Endothelial cell of umbilical vein (primary cell): ENCODE measurements around the gene N4BP2. TPM values are rescaled to one million over a fixed set of nuclear protein-coding genes. Genes with fewer than 3 reads are reported as not detected.

Experiments used
- BruUV-seq: library from RNA; stranded (reverse); fragments of 400-500 nt; replicated peaks from 2 replicates; lab custom pipeline; 2021; lab: Mats Ljungman, UMichigan
- CTCF ChIA-PET: fragments of 300-600, 350-600 bp; sonication (Branson Sonifier 250); formaldehyde crosslinking; loops from one replicate; lab custom pipeline; 2021; ENCODE audit warnings: antibody characterized with exemption, inconsistent platforms; lab: Charles Lee
- POLR2A ChIA-PET: fragments of 300-600, 350-600 bp; sonication (Branson Sonifier 250); formaldehyde crosslinking; loops from one replicate; lab custom pipeline; 2021; ENCODE audit warnings: antibody characterized with exemption, inconsistent platforms; lab: Charles Lee
- DNase-seq: peaks from one replicate; pipeline ENCODE4 v3.0.0-alpha.2; 2011; ENCODE audit warnings: low read depth, low spot score
- FAIRE-seq: peaks from 2 replicates; lab custom pipeline; 2011; peaks lifted over from hg19 to GRCh38; lab: Jason Lieb, UNC
- H2AFZ ChIP-seq: 2 replicates; pipeline ENCODE4 v1.6.0; 2012; ENCODE audit warnings: low read depth, low read length, control low read depth, inconsistent platforms
- H3K27ac ChIP-seq: 2 replicates; pipeline ENCODE4 v1.5.1; 2011; ENCODE audit warnings: low read depth, mild to moderate bottlenecking, control low read depth, low read length, moderate library complexity; ENCODE audit not compliant: insufficient read depth
- H3K27me3 ChIP-seq, 2 experiments: 2 replicates each; pipeline versions ENCODE4 v1.6.0 to v1.6.1; 2011; ENCODE audit warnings: low read length in 2 of 2, mixed read lengths in 1 of 2; ENCODE audit not compliant: control insufficient read depth in 2 of 2, insufficient read depth in 2 of 2
- H3K36me3 ChIP-seq, 2 experiments: 2 replicates in 1 of 2; 3 replicates in 1 of 2; pipeline ENCODE4 v1.5.1; 2011; ENCODE audit warnings: low read length in 2 of 2, mild to moderate bottlenecking in 1 of 2, moderate library complexity in 1 of 2; ENCODE audit not compliant: control insufficient read depth in 2 of 2, insufficient read depth in 2 of 2; ENCODE audit errors: extremely low read depth in 1 of 2
- H3K4me1 ChIP-seq: 3 replicates; pipeline ENCODE4 v1.5.1; 2011; ENCODE audit warnings: mild to moderate bottlenecking, low read length; ENCODE audit not compliant: control insufficient read depth, insufficient read depth; ENCODE audit errors: extremely low read depth
- H3K4me2 ChIP-seq: 2 replicates; pipeline ENCODE4 v1.6.1; 2011; ENCODE audit warnings: low read length, control low read depth, mixed read lengths; ENCODE audit not compliant: insufficient read depth
- H3K4me3 ChIP-seq, 3 experiments: fragments of 200-600 bp in 1 of 3; sonication (generic), shearing (Covaris generic) in 1 of 3; replicated peaks in 1 of 3; 2 replicates each; pipeline ENCODE4 v1.5.1; 2011 to 2016; ENCODE audit warnings: control low read depth in 3 of 3, low read length in 3 of 3, mild to moderate bottlenecking in 2 of 3, inconsistent platforms in 1 of 3, low read depth in 1 of 3, moderate library complexity in 1 of 3; ENCODE audit not compliant: insufficient read depth in 1 of 3
- H3K79me2 ChIP-seq: 2 replicates; pipeline ENCODE4 v1.6.0; 2012; ENCODE audit warnings: low read length, inconsistent platforms; ENCODE audit not compliant: control insufficient read depth, insufficient read depth
- H3K9ac ChIP-seq: replicated peaks from 2 replicates; pipeline ENCODE3; 2011; ENCODE audit warnings: low read length, control low read depth; ENCODE audit not compliant: insufficient read depth; ENCODE audit errors: extremely low read depth
- H3K9me1 ChIP-seq: replicated peaks from 3 replicates; pipeline ENCODE4 v1.6.0; 2011; ENCODE audit warnings: mild to moderate bottlenecking, low read length; ENCODE audit not compliant: control insufficient read depth, insufficient read depth; ENCODE audit errors: extremely low read depth
- H3K9me3 ChIP-seq: replicated peaks from 2 replicates; pipeline ENCODE4 v1.5.1; 2012; ENCODE audit warnings: low read length, inconsistent platforms; ENCODE audit not compliant: control insufficient read depth, insufficient read depth
- H4K20me1 ChIP-seq: replicated peaks from 2 replicates; pipeline ENCODE3; 2011; ENCODE audit warnings: mild to moderate bottlenecking, low read length; ENCODE audit not compliant: control insufficient read depth, insufficient read depth; ENCODE audit errors: extremely low read depth
- EZH2 ChIP-seq: IDR thresholded peaks from 2 replicates; pipeline ENCODE4 v1.6.1; 2012; ENCODE audit warnings: borderline replicate concordance, low read depth, mild to moderate bottlenecking, moderate library complexity, low read length, inconsistent platforms; ENCODE audit not compliant: severe bottlenecking
- FOS ChIP-seq: IDR thresholded peaks from 2 replicates; pipeline ENCODE4 v1.6.1; 2011; ENCODE audit warnings: mild to moderate bottlenecking, low read length, moderate library complexity, borderline replicate concordance; ENCODE audit not compliant: insufficient read depth
- GATA2 ChIP-seq: IDR thresholded peaks from 2 replicates; pipeline ENCODE4 v1.7.0; 2011; ENCODE audit warnings: low read depth, mild to moderate bottlenecking, moderate library complexity, mixed read lengths, low read length; ENCODE audit not compliant: insufficient read length, insufficient read depth
- JUN ChIP-seq: IDR thresholded peaks from 2 replicates; pipeline ENCODE4 v1.6.1; 2011; ENCODE audit warnings: borderline replicate concordance, low read depth; ENCODE audit not compliant: insufficient read length, insufficient read depth
- MYC ChIP-seq: IDR thresholded peaks from one replicate; pipeline ENCODE4 v1.6.1; 2011; ENCODE audit warnings: mild to moderate bottlenecking, low read depth, low read length
- POLR2A ChIP-seq: IDR thresholded peaks from 2 replicates; pipeline ENCODE4 v1.6.1; 2012; ENCODE audit warnings: low read depth, mild to moderate bottlenecking, control low read depth, low read length
- POLR2AphosphoS5 ChIP-seq: IDR thresholded peaks from 2 replicates; pipeline ENCODE4 v1.6.1; 2012; ENCODE audit warnings: low read depth, mild to moderate bottlenecking, control low read depth, low read length, moderate library complexity; ENCODE audit not compliant: insufficient read depth
- dilution Hi-C: fragments of 300-500 bp; cut with MboI; formaldehyde crosslinking; loops from one replicate; pipeline ENCODE4 v1.15.0; 2019; ENCODE audit warnings: low sequenced_read_pairs; ENCODE audit not compliant: extremely low pct_ligation_motif_present
- intact Hi-C: fragments of 100-400 bp; cut with micrococcal nuclease; formaldehyde crosslinking; loops from one replicate; pipeline ENCODE4 v1.10.0; 2022
- polyA plus RNA-seq, 4 experiments: library from polyadenylated mRNA; depleted of rRNA in 3 of 4; stranded (reverse) in 3 of 4; unstranded in 1 of 4; fragments of >200 nt; gene quantifications; 2 replicates each; pipeline versions ENCODE4 v1.2.1 to v1.2.3, GENCODE V29; 2011 to 2012; ENCODE audit warnings: missing spikeins in 1 of 4
- total RNA-seq: library from RNA; stranded (reverse); gene quantifications from 2 replicates; pipeline ENCODE4 v1.2.3, GENCODE V29; 2021
- TF ChIP-seq, protein P1 (sequence below): IDR thresholded peaks from 2 replicates; pipeline ENCODE4 v1.6.1; 2011; ENCODE audit not compliant: insufficient read depth, insufficient read length

N4BP2 gene
- total and polyA plus RNA-seq, 2 donors (not counting 3 experiments of a cell fraction or from before 2014, with no cell fraction given), result 0.87 to 6.9 TPM

DNA sequence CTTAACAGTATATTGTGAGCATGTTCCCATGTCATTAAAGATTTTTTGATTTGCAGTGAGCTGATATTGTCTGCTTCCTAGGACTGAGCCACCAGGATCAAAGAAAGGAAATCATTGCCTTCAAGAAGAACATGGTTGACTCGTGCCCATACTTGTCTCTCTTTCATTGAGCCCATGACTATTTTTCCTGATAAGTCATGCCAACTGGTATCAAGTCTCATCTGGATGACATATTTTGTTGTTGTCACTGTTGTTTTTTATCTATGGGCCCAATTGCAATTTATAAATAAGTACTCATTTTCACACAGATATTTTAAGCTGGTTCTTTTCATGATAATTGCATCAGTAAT lies 130.0 kb downstream of the N4BP2 start:
- no peak overlapping the region for H3K27ac ChIP-seq

DNA sequence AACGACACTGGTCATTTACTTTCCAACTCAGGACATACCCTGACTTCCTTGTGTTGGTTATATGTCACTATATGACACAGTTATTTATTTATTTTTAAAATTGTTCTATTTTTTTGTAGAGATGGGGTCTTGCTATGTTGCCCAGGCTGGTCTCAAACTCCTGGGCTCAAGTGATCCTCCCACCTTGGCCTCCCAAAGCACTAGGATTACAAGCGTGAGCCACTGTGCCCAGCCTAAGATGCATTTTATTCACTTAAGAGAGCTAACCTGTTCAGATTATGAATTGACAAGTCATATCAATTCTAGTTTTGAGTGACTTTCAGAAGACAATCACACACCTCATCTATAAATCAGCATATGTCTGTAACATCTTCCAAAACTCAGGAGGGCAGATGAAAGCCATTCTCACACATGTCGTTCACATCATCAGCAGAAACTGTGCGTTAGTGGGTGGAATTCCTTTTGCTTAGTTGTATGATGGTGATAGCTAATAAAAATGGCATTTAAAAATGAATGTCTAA lies 130.8 kb downstream of the N4BP2 start:
- no peak overlapping the region for H3K27ac ChIP-seq
- TF ChIP-seq, protein P1, sequence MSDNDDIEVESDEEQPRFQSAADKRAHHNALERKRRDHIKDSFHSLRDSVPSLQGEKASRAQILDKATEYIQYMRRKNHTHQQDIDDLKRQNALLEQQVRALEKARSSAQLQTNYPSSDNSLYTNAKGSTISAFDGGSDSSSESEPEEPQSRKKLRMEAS, result no peak
- TF ChIP-seq EZH2 (no peak), JUN (no peak), MYC (no peak), GATA2 (no peak), POLR2A (no peak), FOS (no peak), POLR2AphosphoS5 (no peak)
- H3K9me3 ChIP-seq, result no peaks in the 10 kb centered on the region
- no peaks in the 10 kb centered on the region for H3K79me2 ChIP-seq
- FAIRE-seq (no peak), DNase-seq (no peak)
- POLR2A ChIA-PET, result interaction anchor here (0.5 kb wide), 1 partner anchor 244 kb away, joined by 4 read pairs; no protein-coding TSS in a partner anchor
- H3K4me1 ChIP-seq, result no peaks in the 10 kb centered on the region
- intact Hi-C loops (no loop called here), dilution Hi-C loops (no loop called here)
- no peaks in the 10 kb centered on the region for H3K27me3 ChIP-seq
- no peak overlapping the region for H2AFZ ChIP-seq
- H3K4me2 ChIP-seq, result no peak overlapping the region
- BruUV-seq, result no TSS peak
- no peaks in the 10 kb centered on the region for H3K9me1 ChIP-seq
- CTCF ChIA-PET, result interaction anchor here (0.7 to 1.3 kb wide), 3 partner anchors 11 to 130 kb away, joined by 3 to 4 read pairs (median 3); no protein-coding TSS in a partner anchor
- no peaks in the 10 kb centered on the region for H4K20me1 ChIP-seq
- H3K36me3 ChIP-seq, result no peaks in the 10 kb centered on the region
- no peak overlapping the region for H3K9ac ChIP-seq
- H3K4me3 ChIP-seq, result no peak overlapping the region

More for the DNA sequence above, 130.0 kb downstream of the N4BP2 start:
- intact Hi-C loops (no loop called here), dilution Hi-C loops (no loop called here)
- H3K27me3 ChIP-seq, result no peaks in the 10 kb centered on the region
- no peaks in the 10 kb centered on the region for H3K9me3 ChIP-seq
- H3K4me3 ChIP-seq, result no peak overlapping the region
- no peaks in the 10 kb centered on the region for H3K9me1 ChIP-seq
- H3K4me2 ChIP-seq, result no peak overlapping the region
- FAIRE-seq (no peak), DNase-seq (no peak)
- ChIA-PET CTCF (interaction anchor here (0.7 to 1.5 kb wide), 4 partner anchors 8 to 131 kb away, joined by 3 to 4 read pairs (median 3); no protein-coding TSS in a partner anchor), POLR2A (no interaction called here)
- H3K36me3 ChIP-seq, result no peaks in the 10 kb centered on the region
- no peaks in the 10 kb centered on the region for H3K4me1 ChIP-seq
- H3K79me2 ChIP-seq, result no peaks in the 10 kb centered on the region
- H4K20me1 ChIP-seq, result no peaks in the 10 kb centered on the region
- BruUV-seq, result no TSS peak
- H3K9ac ChIP-seq, result no peak overlapping the region
- TF ChIP-seq, protein P1, result no peak
- TF ChIP-seq GATA2, result no peak
- TF ChIP-seq POLR2AphosphoS5, result no peak
- no peak overlapping the region for H2AFZ ChIP-seq
